Gastrocnemius medialis (tissue), 4 donors: ENCODE measurements around the gene KLHL20. TPM values are rescaled to one million over a fixed set of nuclear protein-coding genes. Genes with fewer than 3 reads are reported as not detected.
"Not testable (repeated sequence)": the region's sequence is repeated elsewhere in the genome, so short reads cannot be mapped to it uniquely, and the experiment has no call there.

Experiments used
- ATAC-seq, 2 donors: fragments of 150-250 bp; one replicate each; pipeline ENCODE4 v1.9.1; 2016
- DNase-seq, 2 donors: peaks; one replicate each; pipeline ENCODE4 v3.0.0-alpha.2; 2019
- H3K27ac ChIP-seq, 4 donors: fragments of 200-600 bp; sonication (generic); 1 replicate in 1 of 4; 2 replicates in 3 of 4; pipeline ENCODE4 v1.5.1; 2016 to 2018; ENCODE audit warnings: mild to moderate bottlenecking in 2 of 4, moderate library complexity in 1 of 4
- H3K27me3 ChIP-seq, 3 donors: fragments of 200-600 bp; sonication (generic) in 2 of 3; 1 replicate in 1 of 3; 2 replicates in 2 of 3; pipeline versions ENCODE4 v1.5.1 to v1.6.0; 2016 to 2019; ENCODE audit warnings: mild to moderate bottlenecking in 1 of 3, moderate library complexity in 1 of 3
- H3K36me3 ChIP-seq, 2 donors: fragments of 200-600 bp; sonication (generic) in 1 of 2; one replicate each; pipeline ENCODE4 v1.5.1; 2017 to 2018
- H3K4me1 ChIP-seq, 2 donors: fragments of 200-600 bp; sonication (generic) in 1 of 2; one replicate each; pipeline ENCODE4 v1.5.1; 2016 to 2017; ENCODE audit warnings: mild to moderate bottlenecking in 2 of 2
- H3K4me3 ChIP-seq, 4 donors: fragments of 200-600 bp; sonication (generic) in 3 of 4; 1 replicate in 1 of 4; 2 replicates in 3 of 4; pipeline ENCODE4 v1.5.1; 2016 to 2019; ENCODE audit warnings: mild to moderate bottlenecking in 2 of 4
- H3K9me3 ChIP-seq, 3 donors: fragments of 200-600 bp; sonication (generic) in 2 of 3; 1 replicate in 1 of 3; 2 replicates in 2 of 3; pipeline ENCODE4 v1.5.1; 2016 to 2019
- POLR2A ChIP-seq, 2 donors: fragments of 450-650 bp; IDR thresholded peaks; one replicate each; pipeline ENCODE4 v1.6.1; 2017; ENCODE audit warnings: antibody characterized with exemption in 2 of 2, mild to moderate bottlenecking in 2 of 2, moderate library complexity in 2 of 2
- in situ Hi-C, 4 donors: fragments of 200-750 bp; cut with MboI; loops; one replicate each; pipeline versions ENCODE4 v1.15.0 to v1.8.0; 2017; ENCODE audit warnings: low sequenced_read_pairs in 4 of 4
- intact Hi-C: fragments of 100-400 bp; cut with DNase I; formaldehyde crosslinking; loops from one replicate; pipeline ENCODE4 v1.15.1; 2023; ENCODE audit warnings: low total_unique reads
- total RNA-seq, 4 donors: library from RNA; depleted of rRNA; stranded (reverse); fragments of >200 nt; gene quantifications; one replicate each; pipeline versions ENCODE4 v1.1.0 to v1.2.3, GENCODE V29; 2016
- TF ChIP-seq, protein P1 (sequence below), 5 experiments: fragments of 450-650 bp in 3 of 5; fragments of 200-600 bp in 2 of 5; sonication (generic) in 2 of 5; IDR thresholded peaks in 4 of 5; conservative IDR thresholded peaks in 1 of 5; 1 replicate in 4 of 5; 2 replicates in 1 of 5; pipeline ENCODE4 v1.5.1; 2016 to 2019; ENCODE audit warnings: antibody characterized with exemption in 5 of 5, mild to moderate bottlenecking in 3 of 5, moderate library complexity in 3 of 5

KLHL20 gene, protein sequence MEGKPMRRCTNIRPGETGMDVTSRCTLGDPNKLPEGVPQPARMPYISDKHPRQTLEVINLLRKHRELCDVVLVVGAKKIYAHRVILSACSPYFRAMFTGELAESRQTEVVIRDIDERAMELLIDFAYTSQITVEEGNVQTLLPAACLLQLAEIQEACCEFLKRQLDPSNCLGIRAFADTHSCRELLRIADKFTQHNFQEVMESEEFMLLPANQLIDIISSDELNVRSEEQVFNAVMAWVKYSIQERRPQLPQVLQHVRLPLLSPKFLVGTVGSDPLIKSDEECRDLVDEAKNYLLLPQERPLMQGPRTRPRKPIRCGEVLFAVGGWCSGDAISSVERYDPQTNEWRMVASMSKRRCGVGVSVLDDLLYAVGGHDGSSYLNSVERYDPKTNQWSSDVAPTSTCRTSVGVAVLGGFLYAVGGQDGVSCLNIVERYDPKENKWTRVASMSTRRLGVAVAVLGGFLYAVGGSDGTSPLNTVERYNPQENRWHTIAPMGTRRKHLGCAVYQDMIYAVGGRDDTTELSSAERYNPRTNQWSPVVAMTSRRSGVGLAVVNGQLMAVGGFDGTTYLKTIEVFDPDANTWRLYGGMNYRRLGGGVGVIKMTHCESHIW
- total RNA-seq: 10 to 100 TPM; 15.9 to 23.9 (median 23.4) TPM

DNA sequence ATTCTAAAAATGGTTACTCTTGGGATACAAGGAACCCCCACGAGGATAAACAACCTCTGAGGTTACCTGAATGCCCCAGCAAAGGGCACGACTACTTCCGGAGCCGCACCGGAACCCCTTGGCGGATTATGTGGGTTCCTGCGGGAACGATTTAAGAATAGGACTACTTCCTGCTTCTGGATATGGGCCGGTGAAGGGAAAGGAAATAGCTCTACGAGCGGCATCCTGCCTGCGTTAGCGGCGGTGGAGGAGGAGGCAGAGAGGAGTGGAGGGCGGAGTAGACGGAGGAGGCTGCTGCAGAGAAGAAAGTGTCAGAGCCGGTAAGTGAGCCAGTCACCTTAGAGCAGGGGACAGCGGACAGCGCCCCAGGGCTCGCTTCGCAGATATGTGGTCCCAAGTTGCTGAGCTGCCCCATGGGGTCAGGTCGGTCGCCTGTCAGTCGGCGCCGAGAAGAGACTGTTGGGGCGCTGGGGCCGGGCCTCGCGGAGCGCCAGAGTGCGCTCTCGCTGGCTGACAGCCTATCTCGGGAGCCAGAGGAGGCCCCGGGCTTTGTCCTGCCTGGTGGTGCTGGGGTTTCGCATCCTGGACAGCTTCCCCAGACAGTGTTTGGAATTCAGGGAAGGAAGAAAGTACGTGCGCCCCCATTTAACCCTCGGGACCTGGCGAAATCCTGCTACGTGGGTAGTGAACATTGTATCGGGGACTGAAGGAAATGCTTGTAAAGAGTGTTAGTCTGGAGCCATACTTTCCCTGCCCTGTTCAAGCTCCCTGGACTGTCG lies at the start of gene KLHL20:
Gene KLHL20, plus strand, starts transcription at position 223 of the 779 bp plus-strand sequence. CDS start 1,063 bp downstream, outside the sequence.
- peak within 1 kb of the TSS; percentile 80 to 92 (median 85) for H3K27ac ChIP-seq
- H3K4me1 ChIP-seq: peaks cover 22% of the 10 kb centered on the region in 2 donors
- peak; percentile 56 to 75 for DNase-seq
- H3K27me3 ChIP-seq: peaks cover 0 to 5% (median 0%) of the 10 kb centered on the region in 3 donors
- peak within 1 kb of the TSS; percentile 80 to 98 (median 84) for H3K4me3 ChIP-seq
- peak; percentile 55 to 61 for TF ChIP-seq POLR2A (IDR thresholded peaks at IDR 0.05)
- TF ChIP-seq, protein P1, sequence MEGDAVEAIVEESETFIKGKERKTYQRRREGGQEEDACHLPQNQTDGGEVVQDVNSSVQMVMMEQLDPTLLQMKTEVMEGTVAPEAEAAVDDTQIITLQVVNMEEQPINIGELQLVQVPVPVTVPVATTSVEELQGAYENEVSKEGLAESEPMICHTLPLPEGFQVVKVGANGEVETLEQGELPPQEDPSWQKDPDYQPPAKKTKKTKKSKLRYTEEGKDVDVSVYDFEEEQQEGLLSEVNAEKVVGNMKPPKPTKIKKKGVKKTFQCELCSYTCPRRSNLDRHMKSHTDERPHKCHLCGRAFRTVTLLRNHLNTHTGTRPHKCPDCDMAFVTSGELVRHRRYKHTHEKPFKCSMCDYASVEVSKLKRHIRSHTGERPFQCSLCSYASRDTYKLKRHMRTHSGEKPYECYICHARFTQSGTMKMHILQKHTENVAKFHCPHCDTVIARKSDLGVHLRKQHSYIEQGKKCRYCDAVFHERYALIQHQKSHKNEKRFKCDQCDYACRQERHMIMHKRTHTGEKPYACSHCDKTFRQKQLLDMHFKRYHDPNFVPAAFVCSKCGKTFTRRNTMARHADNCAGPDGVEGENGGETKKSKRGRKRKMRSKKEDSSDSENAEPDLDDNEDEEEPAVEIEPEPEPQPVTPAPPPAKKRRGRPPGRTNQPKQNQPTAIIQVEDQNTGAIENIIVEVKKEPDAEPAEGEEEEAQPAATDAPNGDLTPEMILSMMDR (IDR thresholded peaks at IDR 0.05 in 4 of 5, conservative IDR thresholded peaks at IDR 0.05 in 1 of 5): no peak
- no peaks in the 10 kb centered on the region for H3K9me3 ChIP-seq
- in situ Hi-C loops (loop anchor here in 1 of 4 donors (25.0 kb wide), 1 partner anchor 303 kb away; no protein-coding TSS in a partner anchor), intact Hi-C loops (loop anchor here (1.0 to 5.0 kb wide), 3 partner anchors 109 to 293 kb away; partner anchors contain the start of genes CENPL, DARS2 and PRDX6)
- H3K36me3 ChIP-seq: no peaks in the 10 kb centered on the region
- ATAC-seq: peak; percentile 99

DNA sequence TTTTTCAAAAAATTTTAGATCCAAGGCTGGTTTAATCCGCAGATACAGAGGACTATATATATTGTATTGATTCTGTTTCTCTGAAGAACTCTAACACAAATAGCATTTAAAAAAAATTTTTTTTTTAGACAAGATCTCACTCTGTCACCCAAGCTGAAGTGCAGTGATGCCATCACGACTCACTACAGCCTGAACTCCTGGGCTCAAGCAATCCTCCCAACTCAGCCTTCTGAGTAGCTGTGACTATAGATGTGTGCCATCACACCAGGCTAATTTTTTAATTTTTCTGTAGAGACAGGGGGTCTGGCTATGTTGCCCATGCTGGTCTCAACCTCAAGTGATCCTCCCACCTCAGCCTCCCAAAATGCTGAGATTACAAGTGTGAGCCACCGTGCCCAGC lies 48.1 kb upstream of the KLHL20 start:
- in situ Hi-C loops: no loop called here
- Histone ChIP-seq H3K27me3 (peaks cover 3 to 9% (median 9%) of the 10 kb centered on the region in 3 donors), H3K9me3 (no peaks in the 10 kb centered on the region), H3K27ac (no peak overlapping the region), H3K36me3 (no peaks in the 10 kb centered on the region), H3K4me1 (no peaks in the 10 kb centered on the region), H3K4me3 (no peak overlapping the region)
- TF ChIP-seq, protein P1 (IDR thresholded peaks at IDR 0.05 in 4 of 5, conservative IDR thresholded peaks at IDR 0.05 in 1 of 5): no peak
- no peak for TF ChIP-seq POLR2A (IDR thresholded peaks at IDR 0.05)
- intact Hi-C loops: no loop called here
- DNase-seq (no peak), ATAC-seq (no peak)

DNA sequence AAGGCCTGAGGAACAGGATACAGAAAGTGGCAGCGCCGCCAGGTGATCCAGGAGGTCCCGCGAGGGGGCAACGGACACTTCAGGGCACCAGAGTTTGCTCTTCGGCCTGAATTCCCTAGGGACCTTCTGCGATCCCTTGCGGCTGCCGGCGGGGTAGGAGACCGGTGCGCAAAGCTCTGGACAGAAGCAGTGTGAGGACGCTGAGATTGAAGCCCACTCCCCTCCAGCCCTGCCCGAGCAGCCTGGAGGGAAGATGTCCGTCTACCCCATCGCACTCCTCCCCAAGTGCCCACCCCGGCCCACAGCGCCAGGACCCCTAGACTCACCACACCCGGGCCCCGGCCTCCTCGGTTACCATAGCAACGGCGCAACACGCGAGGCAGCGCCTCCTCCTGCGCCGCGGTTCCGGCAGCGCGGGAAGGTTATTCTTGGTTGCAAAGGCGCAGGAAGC lies 45.3 kb upstream of the KLHL20 start, which contains the start of gene ANKRD45:
Gene ANKRD45, minus strand, starts transcription at position 361 of the 451 bp plus-strand sequence. CDS start 10,433 bp downstream, outside the sequence.
- Histone ChIP-seq H3K27me3 (peaks cover 3 to 9% (median 9%) of the 10 kb centered on the region in 3 donors), H3K4me1 (no peaks in the 10 kb centered on the region), H3K9me3 (no peaks in the 10 kb centered on the region), H3K36me3 (no peaks in the 10 kb centered on the region), H3K4me3 (peak within 1 kb of the TSS; percentile 16 to 43 (median 36)), H3K27ac (no peak within 1 kb of the TSS)
- DNase-seq (no peak), ATAC-seq (no peak)
- intact Hi-C loops (no loop called here), in situ Hi-C loops (no loop called here)
- no peak for TF ChIP-seq POLR2A (IDR thresholded peaks at IDR 0.05)
- TF ChIP-seq, protein P1 (IDR thresholded peaks at IDR 0.05 in 4 of 5, conservative IDR thresholded peaks at IDR 0.05 in 1 of 5): no peak

DNA sequence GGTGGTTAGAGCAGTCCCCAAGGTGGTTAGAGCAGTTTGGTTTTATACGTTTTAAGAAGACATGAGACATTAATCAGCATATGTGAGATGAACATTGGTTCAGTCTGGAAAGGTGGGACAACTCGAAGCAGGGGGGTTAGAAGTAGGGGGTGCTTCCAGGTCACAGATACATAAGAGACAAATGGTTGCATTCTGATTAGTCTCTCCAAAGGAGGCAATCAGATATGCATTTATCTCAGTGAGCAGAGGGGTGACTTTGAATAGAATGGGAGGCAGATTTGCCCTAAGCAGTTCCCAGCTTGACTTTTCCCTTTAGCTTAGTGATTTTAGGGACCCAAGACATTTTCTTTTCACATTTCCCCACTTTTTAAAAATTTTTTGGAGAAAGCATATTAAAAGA lies 40.3 kb upstream of the KLHL20 start:
- in situ Hi-C loops, H3K27ac ChIP-seq, H3K27me3 ChIP-seq, H3K9me3 ChIP-seq, H3K4me3 ChIP-seq, H3K4me1 ChIP-seq, ATAC-seq, intact Hi-C loops, DNase-seq, H3K36me3 ChIP-seq: not testable (repeated sequence)

DNA sequence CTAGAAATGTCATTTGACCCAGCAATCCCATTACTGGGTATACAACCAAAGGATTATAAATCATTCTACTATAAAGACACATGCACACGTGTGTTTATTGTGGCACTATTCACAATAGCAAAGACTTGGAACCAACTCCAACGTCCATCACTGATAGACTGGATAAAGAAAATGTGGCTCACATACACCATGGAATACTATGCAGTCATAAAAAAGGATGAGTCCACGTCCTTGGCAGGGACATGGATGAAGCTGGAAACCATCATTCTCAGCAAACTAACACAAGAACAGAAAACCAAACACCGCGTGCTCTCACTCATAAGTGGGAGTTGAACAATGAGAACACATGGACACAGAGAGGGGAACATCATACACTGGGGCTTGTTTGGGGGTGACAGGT lies 34.6 kb upstream of the KLHL20 start:
- DNase-seq, intact Hi-C loops, H3K4me1 ChIP-seq, H3K4me3 ChIP-seq, ATAC-seq, in situ Hi-C loops, H3K27ac ChIP-seq, H3K27me3 ChIP-seq, H3K36me3 ChIP-seq, H3K9me3 ChIP-seq: not testable (repeated sequence)
